Measurements from ENCODE around the gene PITPNC1. TPM values are rescaled to one million over a fixed set of nuclear protein-coding genes. Genes with fewer than 3 reads are reported as not detected.
A peak's percentile ranks its signal among the peaks of the same experiment; 100 is the strongest.
"Not testable (repeated sequence)": the region's sequence is repeated elsewhere in the genome, so short reads cannot be mapped to it uniquely, and the experiment has no call there.

The PITPNC1 gene
- total RNA-seq, 1 experiment from 2014 or later: 23.1 TPM

DNA sequence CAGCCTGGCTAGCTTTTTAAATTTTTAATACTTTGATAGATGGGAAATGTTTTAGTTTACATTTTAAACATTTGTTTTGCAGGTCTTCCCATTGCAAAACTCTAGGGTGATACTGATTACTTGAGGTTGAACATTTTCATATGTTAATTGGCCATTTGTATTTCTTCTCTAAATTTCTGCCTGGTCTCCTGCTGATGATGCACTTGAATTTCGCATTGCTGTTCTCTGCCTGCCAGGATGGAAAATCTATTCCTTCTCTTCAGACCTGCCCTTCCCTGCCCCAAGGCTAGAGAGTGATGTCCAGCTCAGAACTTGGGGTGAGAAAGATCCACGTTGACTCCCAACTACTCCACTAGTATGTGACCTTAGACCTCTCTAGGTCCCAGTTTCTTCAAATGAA, 134.7 kb downstream of the PITPNC1 start:
- Histone ChIP-seq H3K9me3 (ENCODE audit: low read length) (no peaks in the 10 kb centered on the region), H3K9ac (ENCODE audit: low read length) (no peak overlapping the region), H4K20me1 (ENCODE audit: low read length) (no peaks in the 10 kb centered on the region), H3K9me2 (replicated peaks; ENCODE audit: low read length) (no peaks in the 10 kb centered on the region), H3F3A (ENCODE audit: low read length, unreplicated experiment) (no peaks in the 10 kb centered on the region), H2AFZ (ENCODE audit: low read length) (no peak overlapping the region), H3K4me1 (ENCODE audit: insufficient read depth, low read length) (no peaks in the 10 kb centered on the region; the same call in 1 of the 2 replicates), H3K36me3 (ENCODE audit: low read depth, low read length) (no peaks in the 10 kb centered on the region), H3K4me2 (ENCODE audit: low read length) (no peak overlapping the region), H3K79me2 (ENCODE audit: low read length) (no peaks in the 10 kb centered on the region), H3K27ac (ENCODE audit: low read length) (no peak overlapping the region), H3K4me3 (ENCODE audit: low read length) (no peak overlapping the region), H3K27me3 (ENCODE audit: low read length) (no peaks in the 10 kb centered on the region)
- no TSS peak for BruUV-seq (replicated peaks)
- intact Hi-C loops (cut with micrococcal nuclease): loop anchor here (1.0 kb wide), 1 partner anchor 9 kb away; no protein-coding TSS in a partner anchor
- no peak for TF ChIP-seq CTCF (conservative IDR thresholded peaks at IDR 0.05; ENCODE audit: low read depth, low read length)
- no peak for TF ChIP-seq EZH2phosphoT487 (IDR thresholded peaks at IDR 0.05; ENCODE audit: borderline replicate concordance, low read length)
- TF ChIP-seq EZH2 (IDR thresholded peaks at IDR 0.05; ENCODE audit: low read length, unreplicated experiment): no peak
- DNase-seq (no peak), ATAC-seq (no peak)
- CTCF ChIA-PET: interaction anchor here (0.6 kb wide), 1 partner anchor 49 kb away, joined by 7 read pairs; no protein-coding TSS in a partner anchor
- POLR2A ChIA-PET (ENCODE audit: unreplicated experiment): interaction anchor here (0.6 kb wide), 1 partner anchor 40 kb away, joined by 6 read pairs; no protein-coding TSS in a partner anchor

- H3K9me2 ChIP-seq (replicated peaks; ENCODE audit: low read length): no peaks in the 10 kb centered on the region
- no peak overlapping the region for H3K4me3 ChIP-seq (ENCODE audit: low read length)
- no peak overlapping the region for H3K27ac ChIP-seq (ENCODE audit: low read length)
- no peaks in the 10 kb centered on the region for H3K4me1 ChIP-seq (ENCODE audit: insufficient read depth, low read length)
- H3K9me3 ChIP-seq (ENCODE audit: low read length): 0 out of 2 replicates have a peak, but pooled peaks cover 4% of the 10 kb centered on the region
- no peaks in the 10 kb centered on the region for H3K27me3 ChIP-seq (ENCODE audit: low read length)
- H3F3A ChIP-seq (ENCODE audit: low read length, unreplicated experiment): no peaks in the 10 kb centered on the region
- H3K79me2 ChIP-seq (ENCODE audit: low read length): no peaks in the 10 kb centered on the region
- TF ChIP-seq EZH2 (IDR thresholded peaks at IDR 0.05; ENCODE audit: low read length, unreplicated experiment) (no peak), EZH2phosphoT487 (IDR thresholded peaks at IDR 0.05; ENCODE audit: borderline replicate concordance, low read length) (no peak), CTCF (conservative IDR thresholded peaks at IDR 0.05; ENCODE audit: low read depth, low read length) (no peak)
- no peak overlapping the region for H2AFZ ChIP-seq (ENCODE audit: low read length)
- POLR2A ChIA-PET (ENCODE audit: unreplicated experiment): no interaction called here
- no peaks in the 10 kb centered on the region for H4K20me1 ChIP-seq (ENCODE audit: low read length)
- no peaks in the 10 kb centered on the region for H3K36me3 ChIP-seq (ENCODE audit: low read depth, low read length)
- intact Hi-C loops (cut with micrococcal nuclease): no loop called here
- no peak overlapping the region for H3K4me2 ChIP-seq (ENCODE audit: low read length)
- CTCF ChIA-PET: no interaction called here
- ATAC-seq (0 out of 2 replicates have a peak, but pooled peaks have one; percentile 19), DNase-seq (no peak)
- BruUV-seq (replicated peaks): no TSS peak
- H3K9ac ChIP-seq (ENCODE audit: low read length): no peak overlapping the region
These were observed 137.9 kb downstream of the PITPNC1 start for GRCh38 chr17:67514998-67515397.

DNA sequence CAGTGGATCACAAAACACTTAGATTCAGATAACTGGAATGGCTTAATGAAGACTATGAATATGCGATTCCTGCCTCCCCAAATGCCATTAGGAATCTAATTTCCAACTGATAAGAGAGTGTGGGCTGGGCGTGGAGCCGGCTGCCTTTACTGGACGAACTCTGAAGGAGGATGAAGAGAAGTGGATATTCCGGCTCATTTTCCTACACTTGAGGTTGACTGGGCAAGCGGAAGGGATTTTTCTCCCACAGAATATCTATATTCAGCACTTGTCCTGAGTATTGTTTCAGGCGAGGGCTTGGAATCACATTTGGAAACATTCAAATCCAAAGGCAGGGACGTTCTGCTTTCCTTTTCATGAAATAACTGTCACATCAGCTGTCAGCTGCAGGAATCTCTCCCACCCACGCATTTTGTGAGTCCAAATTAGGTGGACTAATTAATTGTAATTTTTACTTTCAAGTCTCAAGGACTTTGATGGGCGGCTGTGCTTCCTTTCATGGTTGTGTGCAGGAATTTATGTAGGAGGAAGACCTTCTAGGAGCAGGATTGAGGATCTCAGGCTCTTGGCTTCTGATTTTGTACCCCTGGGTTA, 138.5 kb downstream of the PITPNC1 start:
- H3K9me2 ChIP-seq (replicated peaks; ENCODE audit: low read length): no peaks in the 10 kb centered on the region
- no peak overlapping the region for H2AFZ ChIP-seq (ENCODE audit: low read length)
- ChIA-PET POLR2A (ENCODE audit: unreplicated experiment) (no interaction called here), CTCF (no interaction called here)
- H4K20me1 ChIP-seq (ENCODE audit: low read length): no peaks in the 10 kb centered on the region
- no peak overlapping the region for H3K27ac ChIP-seq (ENCODE audit: low read length)
- no peak overlapping the region for H3K9ac ChIP-seq (ENCODE audit: low read length)
- H3K9me3 ChIP-seq (ENCODE audit: low read length): 0 out of 2 replicates have a peak, but pooled peaks cover 4% of the 10 kb centered on the region
- H3K79me2 ChIP-seq (ENCODE audit: low read length): no peaks in the 10 kb centered on the region
- no peaks in the 10 kb centered on the region for H3F3A ChIP-seq (ENCODE audit: low read length, unreplicated experiment)
- ATAC-seq: no peak
- intact Hi-C loops (cut with micrococcal nuclease): no loop called here
- TF ChIP-seq EZH2phosphoT487 (IDR thresholded peaks at IDR 0.05; ENCODE audit: borderline replicate concordance, low read length) (no peak), CTCF (conservative IDR thresholded peaks at IDR 0.05; ENCODE audit: low read depth, low read length) (no peak), EZH2 (IDR thresholded peaks at IDR 0.05; ENCODE audit: low read length, unreplicated experiment) (no peak)
- no TSS peak for BruUV-seq (replicated peaks)
- no peaks in the 10 kb centered on the region for H3K36me3 ChIP-seq (ENCODE audit: low read depth, low read length)
- H3K27me3 ChIP-seq (ENCODE audit: low read length): no peaks in the 10 kb centered on the region
- H3K4me2 ChIP-seq (ENCODE audit: low read length): no peak overlapping the region
- no peak overlapping the region for H3K4me3 ChIP-seq (ENCODE audit: low read length)
- no peaks in the 10 kb centered on the region for H3K4me1 ChIP-seq (ENCODE audit: insufficient read depth, low read length)
- DNase-seq: no peak

DNA sequence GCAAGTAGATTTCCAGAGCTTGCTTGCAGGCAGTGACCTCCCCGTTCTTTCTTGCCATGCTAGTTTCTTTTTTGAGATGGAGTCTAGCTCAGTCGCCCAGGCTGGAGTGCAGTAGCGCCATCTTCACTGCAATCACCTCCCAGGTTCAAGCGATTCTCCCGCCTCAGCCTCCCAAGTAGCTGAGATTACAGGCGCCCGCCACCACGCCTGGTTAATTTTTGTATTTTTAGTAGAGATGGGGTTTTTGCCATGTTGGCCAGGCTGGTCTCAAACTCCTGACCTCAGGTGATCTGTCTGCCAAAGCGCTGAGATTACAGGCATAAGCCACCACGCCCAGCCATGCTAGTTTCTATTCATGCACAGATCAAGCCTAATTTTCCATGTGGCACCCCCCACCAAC, 139.5 kb downstream of the PITPNC1 start:
- H3K27ac ChIP-seq (ENCODE audit: low read length); ATAC-seq; H2AFZ ChIP-seq (ENCODE audit: low read length); H3K4me3 ChIP-seq (ENCODE audit: low read length); CTCF ChIA-PET; H3K79me2 ChIP-seq (ENCODE audit: low read length); H3K9ac ChIP-seq (ENCODE audit: low read length); BruUV-seq (replicated peaks); H3K4me2 ChIP-seq (ENCODE audit: low read length); H3K9me2 ChIP-seq (replicated peaks; ENCODE audit: low read length); intact Hi-C loops (cut with micrococcal nuclease); H3F3A ChIP-seq (ENCODE audit: low read length, unreplicated experiment); H3K36me3 ChIP-seq (ENCODE audit: low read depth, low read length); H3K4me1 ChIP-seq (ENCODE audit: insufficient read depth, low read length); H3K27me3 ChIP-seq (ENCODE audit: low read length); H4K20me1 ChIP-seq (ENCODE audit: low read length); DNase-seq; POLR2A ChIA-PET (ENCODE audit: unreplicated experiment); H3K9me3 ChIP-seq (ENCODE audit: low read length): not testable (repeated sequence)

Measured in PC-3 (cell line).